ENCODE results near the gene FKBP6.
A peak's percentile ranks its signal among the peaks of the same experiment; 100 is the strongest.
"Not testable (repeated sequence)": the region's sequence is repeated elsewhere in the genome, so short reads cannot be mapped to it uniquely, and the experiment has no call there.

Gene FKBP6

DNA sequence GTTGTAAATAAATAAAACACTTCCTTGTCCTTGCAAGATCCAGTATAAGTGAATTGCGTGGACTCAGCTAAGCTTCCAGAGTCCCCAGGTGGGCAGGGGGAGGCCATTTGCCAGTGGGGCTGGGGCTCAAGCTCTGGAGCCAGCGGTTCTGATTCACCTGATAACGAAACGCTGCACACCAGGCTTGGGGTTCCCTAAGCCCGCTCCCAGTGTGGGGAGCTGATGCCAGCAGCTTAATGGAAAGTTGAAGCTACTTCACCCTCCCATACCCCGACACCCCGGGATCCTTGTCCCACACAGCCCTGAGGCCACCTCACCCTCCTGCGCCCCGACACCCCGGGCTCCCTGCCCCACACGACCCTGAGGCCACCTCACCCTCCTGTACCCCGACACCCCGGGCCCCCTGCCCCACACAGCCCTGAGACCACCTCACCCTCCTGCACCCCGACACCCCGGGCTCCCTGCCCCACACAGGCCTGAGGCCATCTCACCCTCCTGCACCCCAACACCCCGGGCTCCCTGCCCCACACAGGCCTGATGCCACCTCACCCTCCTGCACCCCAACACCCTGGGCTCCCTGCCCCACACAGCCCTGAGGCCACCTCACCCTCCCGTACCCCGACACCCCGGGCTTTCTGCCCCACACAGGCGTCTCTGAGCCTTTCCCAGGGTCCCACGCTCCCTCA is 30.8 kb downstream of the FKBP6 start:
- DNase-seq: no peak

DNA sequence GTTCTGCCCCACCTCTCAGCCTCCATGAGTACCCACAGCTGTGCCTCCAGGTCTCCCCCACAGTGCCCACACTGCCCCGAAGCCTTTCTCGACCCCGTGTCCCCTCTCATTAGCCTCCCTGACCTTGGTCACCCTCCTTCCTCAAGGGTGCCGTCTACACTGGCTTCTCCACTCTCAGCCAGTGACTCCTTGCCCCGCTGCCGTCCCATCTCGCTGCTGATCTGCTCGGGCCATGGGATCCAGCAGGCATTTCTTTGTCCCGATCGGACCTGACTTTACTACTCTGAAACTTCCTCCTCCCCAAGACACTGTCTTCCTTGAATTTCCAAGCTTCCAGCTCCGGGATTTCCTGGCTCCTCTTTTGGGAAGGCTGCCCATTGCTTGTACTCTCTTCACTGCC is 31.3 kb downstream of the FKBP6 start:
- DNase-seq: no peak

DNA sequence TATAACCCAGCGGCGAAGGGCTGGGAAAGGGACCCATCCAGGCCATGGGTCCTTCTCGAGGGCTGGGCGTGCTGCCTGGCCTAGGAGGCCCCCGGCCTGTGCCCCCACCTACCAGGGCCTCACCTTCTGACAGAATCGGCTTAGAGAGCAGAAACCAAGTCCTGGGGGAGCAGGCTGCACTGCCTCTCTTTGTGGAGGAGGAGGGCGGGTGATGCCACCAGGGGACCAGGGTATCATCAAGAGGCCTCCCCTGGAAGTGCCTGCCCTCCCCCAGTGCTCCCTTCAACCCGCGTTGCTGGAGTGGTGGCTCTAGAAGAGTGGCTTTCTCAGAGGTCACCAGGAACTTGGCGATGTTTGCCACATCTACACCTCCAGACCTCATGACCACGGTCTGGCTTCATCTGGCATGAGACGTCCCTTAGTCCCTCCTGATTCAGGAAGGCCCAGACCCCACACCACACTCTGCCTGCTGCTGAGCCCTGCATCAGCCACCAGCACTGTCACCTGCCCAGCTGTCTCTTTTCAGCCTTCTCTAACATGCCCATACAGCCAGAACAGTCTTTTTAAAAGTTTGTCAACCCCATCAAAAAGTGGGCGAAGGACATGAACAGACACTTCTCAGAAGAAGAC is 31.9 kb downstream of the FKBP6 start:
- DNase-seq: no peak

DNA sequence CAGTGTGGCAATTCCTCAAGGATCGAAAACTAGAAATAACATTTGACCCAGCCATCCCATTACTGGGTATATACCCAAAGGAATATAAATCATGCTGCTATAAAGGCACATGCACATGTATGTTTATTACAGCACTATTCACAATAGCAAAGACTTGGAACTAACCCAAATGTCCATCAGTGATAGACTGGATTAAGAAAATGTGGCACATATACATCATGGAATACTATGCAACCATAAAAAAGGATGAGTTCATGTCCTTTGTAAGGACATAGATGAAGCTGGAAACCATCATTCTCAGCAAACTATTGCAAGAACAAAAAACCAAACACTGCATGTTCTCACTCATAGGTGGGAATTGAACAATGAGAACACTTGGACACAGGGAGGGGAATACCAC is 32.6 kb downstream of the FKBP6 start:
- DNase-seq: not testable (repeated sequence)

DNA sequence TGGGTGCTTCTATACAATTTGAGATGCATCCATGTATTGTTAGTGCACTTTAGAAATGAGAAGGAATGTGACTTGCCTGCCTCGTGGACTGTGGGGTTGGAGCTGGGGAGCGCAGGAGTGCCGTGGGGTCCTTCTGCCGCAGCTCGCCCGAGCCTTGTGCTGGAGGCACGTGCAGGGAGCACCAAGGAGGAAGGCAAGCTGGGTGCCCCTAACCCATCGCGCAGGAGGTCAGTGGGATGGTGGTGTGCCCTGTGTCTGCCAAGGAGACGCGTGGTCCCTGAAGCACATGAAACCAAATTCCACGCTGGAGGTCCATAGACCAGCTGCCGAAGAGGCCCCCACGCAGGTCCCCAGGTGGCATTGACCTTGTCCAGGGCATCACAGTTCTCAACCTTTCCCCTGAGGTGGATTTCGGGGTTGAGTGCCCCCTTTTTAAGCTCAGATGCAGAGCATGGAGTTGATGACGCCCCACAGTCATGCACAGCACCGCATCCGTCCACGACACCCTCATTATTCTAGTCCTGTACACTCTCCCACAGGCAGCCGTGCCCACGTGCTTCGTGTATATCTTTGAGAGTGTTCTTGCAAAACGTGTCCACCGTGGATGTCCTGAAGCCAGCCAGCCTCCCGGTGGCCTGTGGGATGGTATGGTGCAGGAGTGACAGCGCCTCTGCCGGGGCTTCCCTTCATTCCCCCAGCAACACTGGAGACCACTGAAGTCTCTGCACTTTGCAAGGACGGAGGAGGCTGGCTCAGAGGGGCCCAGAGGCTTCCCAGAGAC is 35.5 kb downstream of the FKBP6 start:
- DNase-seq: no peak

DNA sequence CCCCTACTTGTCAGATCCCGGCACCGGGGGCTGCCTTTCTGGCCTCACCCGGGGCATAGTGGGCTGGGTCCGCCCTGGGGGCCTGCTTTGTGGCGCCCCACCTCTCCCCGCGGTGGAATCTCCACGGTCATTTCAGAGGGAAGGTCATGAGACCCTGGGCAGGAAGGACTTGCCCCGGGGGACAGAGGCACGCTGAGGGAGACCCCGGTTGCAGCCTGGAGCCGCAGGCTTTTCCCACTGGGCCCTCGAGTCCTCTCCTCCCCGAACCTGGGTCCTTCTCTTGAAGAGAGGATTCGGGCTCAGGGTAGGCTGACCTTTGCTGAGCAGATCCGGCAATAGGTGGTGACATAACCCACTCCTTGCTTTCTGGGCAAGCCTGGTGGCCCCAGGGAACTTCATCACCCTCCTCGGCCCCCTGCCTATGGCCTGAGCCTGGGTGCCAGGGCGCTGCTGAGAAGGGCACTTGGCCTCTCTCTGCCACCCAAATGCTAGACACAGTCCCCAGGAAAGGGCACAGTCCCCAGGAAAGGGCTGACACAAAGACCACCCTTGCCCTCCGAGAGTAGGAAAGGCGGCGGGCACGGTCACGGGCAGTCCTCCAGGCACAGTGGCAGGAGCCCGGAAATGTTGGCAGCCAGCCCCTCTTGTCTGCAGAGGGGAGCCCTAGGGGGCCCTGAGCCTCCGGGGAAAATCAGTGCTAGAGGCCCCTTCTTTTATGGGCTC is 36.2 kb downstream of the FKBP6 start:
- DNase-seq: no peak

DNA sequence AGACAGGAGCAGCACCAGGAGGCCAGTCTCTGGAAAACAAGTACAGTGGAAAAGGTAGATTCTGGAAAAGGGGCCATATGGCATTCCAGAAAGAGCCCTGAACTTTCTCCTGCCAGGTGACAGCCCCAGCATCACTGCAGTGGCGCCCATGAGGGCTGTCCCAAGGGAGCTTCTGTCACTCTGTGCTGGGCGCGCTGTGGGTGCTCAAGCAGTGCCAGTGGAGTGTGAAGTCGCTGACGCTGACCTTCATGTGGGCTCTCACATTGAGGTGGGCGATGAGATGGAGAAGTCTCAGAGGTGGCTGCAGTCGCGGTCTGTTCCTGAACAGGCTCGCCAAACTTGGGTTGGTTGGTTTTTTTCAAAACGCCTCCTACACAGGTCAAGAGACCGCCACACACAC is 38.2 kb downstream of the FKBP6 start:
- DNase-seq: no peak

DNA sequence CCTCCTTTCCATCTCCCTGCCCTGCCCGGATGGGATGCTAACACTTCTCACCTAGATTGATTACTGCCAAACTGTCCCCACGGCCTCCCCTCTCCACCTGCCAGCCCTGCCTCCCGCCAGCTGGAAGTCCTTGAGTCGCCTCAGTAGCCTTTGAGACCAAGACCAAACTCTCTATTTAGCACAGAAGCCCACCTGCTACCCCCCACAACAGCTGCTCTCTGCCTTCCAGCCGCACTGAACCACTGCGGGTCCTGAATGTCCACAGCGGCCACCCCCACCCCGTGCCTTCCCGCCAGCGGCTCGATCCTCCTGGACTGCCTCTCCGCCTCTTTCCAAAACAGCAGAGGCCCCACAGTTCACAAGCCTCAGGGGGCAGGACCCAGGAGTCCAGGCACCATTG is 39.0 kb downstream of the FKBP6 start:
- DNase-seq: no peak

DNA sequence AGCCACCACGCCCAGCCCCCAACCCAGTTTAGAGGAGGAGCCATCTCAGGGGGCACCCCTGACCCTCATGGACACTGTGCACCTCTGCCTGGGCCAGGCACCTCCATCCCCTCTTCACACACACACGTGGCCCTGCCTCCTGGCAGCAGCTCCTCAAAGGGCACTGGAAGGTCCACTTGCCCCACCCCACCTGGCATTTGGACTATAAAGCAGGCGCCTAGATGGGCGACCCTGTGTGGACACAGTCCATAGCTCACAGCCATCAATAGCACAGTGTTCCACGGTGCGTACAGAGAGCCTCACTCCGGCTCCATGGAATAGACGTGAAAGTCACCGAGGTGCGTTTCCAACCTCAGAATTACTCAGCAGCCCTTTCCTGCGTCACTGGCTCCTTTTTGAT is 41.0 kb downstream of the FKBP6 start:
- no peak for DNase-seq

DNA sequence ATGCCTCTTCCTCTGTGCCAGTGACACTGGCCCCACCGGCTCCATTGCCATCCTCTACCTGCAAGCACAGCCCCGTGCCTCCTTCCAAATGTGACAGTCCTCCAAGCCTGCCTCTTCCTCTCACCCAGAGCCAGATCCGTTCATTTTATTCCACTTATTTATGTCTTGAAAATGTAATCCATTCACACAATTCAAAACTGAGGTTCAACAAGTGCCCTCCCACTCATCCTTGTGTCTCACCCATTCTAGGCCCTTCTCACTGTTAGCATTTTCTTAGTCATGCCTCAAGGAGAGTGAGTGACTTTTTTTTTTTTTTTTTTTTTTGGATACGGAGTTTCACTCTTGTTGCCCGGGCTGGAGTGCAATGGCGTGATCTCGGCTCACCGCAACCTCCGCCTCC is 41.7 kb downstream of the FKBP6 start:
- DNase-seq: no peak

DNA sequence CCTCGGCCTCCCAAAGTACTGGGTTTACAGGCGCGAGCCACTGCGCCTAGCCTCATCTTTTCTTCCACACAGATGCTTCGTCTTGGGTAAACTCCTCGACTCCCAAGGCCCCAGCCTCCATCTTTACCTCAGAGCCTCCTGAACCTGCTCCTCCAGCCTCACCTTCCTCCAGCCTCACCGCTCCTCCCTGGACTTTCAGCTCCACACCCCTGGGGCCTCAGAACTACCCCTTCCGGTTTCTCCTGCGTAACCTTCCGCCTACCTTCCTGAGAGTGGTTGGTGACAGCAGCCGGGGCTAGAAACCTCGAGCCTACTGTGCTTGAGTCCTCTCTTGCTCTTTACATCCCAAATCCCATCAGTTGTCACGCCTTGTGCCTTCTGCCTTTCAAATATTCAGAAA is 45.8 kb downstream of the FKBP6 start:
- no peak for DNase-seq

DNA sequence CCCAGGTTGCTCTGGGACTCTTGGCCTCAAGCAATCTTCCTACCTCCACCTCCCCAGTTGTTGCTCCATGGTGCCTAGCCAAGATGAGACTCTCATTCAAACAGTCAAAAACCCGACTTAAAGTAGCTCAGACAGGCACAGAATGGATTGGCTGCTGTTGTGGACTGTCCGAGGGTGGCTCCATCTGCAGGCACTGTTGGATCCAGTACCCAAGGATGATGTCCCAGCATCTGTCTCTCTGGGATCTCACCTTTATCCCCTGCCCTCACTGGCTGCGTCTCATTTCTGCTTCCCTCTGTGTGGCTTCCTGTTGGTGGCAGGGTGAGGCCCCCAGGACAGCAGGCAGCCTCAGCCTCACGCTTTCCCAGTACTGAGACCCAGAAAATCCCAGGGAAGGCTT is 48.3 kb downstream of the FKBP6 start:
- not testable (repeated sequence) for DNase-seq

DNA sequence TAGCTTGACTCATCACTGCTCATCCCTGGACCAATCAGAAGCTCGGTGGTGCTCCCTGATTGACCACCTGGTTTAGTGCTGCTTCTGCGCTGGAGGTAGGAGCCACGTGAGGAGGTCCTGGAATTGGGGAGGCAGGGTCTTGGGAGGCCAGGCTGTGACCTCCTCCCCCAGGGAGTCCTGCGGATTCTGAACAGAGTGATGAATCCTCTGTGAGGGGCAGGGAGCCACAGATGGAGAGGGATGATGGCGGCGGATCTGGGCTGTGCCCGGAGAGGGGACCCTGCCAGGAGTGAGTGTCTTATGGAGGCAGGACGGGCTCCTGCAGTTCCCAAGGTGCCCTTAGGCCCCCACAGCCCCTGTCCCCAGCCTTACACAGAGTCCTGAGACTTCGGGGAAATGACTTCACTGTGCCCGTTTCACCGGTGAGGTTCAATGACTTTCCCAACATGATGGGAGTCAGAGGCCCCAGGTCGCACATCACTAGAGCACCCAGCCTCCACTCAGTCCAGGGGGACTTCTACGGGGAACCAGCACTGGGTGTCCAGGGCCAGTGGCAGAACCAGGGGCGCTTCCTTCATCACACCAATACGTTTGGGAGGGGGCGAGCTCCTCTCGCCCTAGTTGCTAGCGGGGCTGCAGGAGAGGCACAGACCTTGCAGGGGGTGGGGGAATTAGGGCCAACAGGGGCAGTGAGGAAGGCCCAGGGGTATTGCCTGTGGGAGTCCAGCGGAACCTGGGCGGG is 48.9 kb downstream of the FKBP6 start:
- DNase-seq: no peak

DNA sequence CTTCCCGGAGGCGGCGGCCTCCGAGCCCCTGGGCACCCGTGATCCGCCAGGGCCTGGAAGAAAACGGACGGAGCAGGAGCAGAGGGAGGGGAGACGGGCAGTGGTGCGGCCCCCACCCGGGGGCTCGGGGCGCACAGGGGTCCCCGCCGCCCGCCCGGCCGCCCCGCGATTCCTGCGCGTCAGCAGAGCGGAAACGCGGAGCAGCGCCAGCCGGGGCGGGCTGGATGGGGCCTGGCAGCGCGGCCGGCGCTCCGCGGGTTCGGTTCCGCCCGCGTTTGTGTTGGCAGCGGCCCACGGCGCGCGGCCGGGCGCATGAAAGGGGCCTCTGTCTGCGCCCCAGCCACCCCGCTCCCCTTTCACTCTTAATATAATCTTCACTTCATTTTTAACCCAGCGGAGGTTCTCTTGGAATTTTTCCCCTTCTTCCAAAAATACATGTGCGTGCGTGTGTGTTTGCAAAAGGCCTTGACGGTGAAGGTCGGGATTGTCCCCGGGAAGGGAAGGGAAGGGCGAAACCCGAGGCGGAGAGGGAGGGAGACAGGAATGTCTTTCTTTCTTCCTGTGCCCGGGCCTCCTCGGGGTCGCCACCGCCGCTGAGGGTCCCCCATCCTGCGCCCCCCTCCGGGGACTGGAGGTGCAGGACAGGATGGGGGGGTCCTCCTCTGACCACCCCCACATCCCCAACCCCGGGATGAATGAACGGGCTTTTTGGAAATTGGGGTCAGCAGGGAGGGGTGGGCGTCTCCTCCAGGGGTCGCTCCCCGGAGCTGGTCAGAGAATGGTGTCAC is 49.6 kb downstream of the FKBP6 start:
- DNase-seq: not testable (repeated sequence)

DNA sequence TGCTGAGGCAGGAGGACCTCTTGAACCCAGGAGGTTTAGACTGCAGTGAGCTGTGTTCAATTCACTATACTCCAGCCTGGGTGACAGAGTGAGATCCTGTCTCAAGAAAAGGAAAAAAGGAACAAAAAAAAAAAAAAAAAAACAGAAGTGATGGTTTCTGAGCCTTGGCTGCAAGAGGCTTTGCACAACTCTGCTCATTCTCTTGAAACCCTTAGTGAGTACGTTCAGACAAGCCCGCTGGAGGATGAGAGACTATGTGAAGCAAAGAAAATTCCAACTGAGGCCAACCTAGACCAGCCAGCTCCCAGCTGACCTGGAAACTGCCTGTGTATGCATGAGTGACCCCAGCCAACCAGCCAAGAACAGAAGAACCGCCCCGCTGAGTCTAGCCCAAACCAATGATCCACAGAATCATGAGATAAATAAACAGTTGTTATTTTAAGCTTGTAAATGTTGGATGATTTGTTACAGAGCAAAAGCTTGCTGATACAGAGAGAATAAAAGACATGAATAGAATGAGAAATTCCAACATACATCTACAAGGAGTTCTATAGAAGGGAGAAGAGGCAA is 55.1 kb downstream of the FKBP6 start:
- peak; percentile 45 for DNase-seq

DNA sequence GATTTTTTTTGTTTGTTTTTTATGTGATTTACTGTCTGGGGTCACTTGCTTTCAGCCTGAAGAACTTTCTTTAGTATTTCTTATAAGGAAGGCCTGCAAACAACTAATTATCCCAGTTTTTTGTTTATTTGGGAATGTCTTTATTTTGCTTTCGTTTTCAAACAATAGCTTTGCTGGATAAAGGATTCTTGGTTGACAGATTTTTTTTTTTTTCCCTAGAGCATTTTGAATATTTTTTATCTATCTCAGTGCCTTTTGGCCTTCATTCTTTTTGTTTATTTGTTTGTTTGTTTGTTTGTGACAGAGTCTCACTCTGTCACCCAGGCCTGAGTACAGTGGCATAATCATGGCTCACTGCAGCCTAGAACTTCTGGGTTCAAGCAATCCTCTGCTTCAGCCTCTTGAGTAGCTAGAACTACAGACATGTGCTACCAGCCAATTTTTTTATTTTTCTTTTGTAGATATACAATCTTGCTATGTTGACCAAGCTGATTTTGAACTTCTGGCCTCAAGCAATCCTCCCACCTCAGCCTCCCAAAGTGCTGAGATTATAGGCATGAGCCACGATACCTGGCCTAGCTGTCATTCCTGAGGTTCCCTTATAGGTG is 59.4 kb downstream of the FKBP6 start:
- no peak for DNase-seq

DNA sequence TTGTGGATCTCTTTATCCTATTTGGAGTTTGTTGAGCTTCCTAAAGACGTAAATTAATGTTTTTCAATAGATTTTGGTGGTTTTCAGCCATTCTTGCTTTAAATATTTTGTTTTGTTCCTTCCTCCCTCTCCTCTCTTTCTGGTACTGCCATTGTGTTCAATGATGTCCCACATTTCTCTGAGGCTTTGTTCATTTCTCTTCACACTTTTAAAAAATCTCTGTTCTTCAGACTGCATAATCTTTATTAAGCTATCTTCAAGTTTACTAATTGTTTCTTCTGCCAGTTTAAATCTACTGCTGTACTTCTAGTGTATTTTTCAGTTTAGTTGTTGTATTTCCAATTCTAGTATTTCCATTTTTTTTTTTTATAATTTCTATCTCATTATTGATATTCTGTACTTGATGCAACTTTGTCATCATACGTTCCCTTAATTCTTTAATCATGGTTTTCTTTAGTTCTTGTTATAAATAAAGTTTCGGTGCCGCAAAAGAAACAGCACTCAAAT is 60.0 kb downstream of the FKBP6 start:
- DNase-seq: no peak

DNA sequence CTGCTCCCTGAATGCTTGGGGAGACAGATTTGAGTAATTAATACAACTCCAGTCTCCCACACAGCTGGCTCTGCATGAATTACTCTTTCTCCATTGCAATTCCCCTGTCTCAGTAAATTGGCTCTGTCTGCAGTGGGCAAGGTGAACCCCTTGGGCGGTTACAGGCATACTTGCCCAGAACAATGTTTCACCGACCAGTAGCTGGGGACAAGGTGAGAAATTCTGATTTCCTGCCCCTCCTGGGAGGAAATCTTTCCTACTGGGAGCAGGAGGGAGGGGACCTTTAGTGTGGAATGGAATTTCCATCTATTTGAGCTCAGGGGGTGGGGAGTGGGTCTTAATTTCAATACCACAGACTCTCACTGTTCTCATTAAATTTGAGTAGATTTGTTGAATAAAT is 63.4 kb downstream of the FKBP6 start:
- no peak for DNase-seq

DNA sequence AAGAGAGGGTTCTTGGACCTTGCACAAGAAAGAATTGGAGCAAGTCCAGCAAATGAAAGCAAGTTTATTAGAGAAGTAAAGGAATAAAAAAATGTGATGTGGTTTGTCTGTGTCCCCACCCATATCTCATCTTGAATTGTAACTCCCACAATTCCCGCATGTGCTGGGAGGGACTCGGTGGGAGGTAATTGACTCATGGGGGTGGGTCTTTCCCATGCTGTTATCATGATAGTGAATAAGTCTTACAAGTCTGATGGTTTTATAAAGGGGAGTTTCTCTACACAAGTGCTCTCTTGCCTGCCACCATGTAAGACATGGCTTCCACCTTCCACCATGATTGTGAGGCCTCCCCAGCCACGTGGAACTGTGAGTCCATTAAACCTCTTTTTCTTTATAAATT is 66.5 kb downstream of the FKBP6 start:
- DNase-seq: peak; percentile 14

DNA sequence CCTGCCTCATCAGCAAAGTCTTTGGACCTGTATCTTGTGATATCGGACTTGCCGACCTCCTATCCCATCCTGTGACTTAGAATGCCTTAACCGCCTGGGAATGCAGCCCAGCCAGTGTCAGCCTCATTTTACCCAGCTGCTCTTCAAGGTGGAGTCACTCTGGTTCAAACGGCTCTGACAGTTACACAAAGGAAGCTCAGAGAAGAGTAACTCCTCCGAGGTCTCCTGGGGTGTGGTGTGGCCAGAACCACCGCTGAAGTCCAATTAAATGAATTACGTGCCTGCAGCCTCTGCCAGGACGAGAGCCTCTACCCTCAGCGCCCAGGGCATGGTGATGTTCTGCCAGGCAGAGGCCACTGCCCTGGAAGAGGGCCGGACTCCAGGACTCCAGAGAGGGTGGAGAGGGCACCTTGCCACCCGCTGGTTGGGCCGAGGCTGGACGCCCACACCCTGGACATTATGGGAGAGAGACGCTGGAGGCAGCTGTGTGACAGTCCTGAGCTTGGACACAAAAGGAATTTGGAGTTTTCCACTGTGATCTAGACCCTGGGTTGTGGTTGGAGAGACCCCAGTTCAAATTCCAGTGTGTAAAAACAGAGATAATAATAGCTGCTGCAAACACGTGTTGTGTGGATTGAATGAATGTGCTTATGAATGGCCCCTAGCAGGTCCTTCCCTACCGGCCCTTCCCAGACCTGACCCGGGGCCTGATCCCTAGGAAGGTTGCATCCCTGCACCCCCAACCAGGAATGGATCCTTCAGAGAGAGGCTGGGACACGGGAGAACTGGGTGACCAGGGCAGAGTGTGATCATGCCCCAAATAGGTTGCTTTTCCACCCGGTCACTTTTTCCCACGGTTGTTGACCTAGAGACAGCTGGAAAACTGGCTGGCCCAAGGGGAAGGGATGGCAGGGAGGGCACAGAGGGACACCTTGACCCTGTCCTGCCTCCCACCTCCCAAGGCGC is 67.9 kb downstream of the FKBP6 start:
- DNase-seq: no peak
